ENCODE data around the gene SCAMP2.

Gene SCAMP2

DNA sequence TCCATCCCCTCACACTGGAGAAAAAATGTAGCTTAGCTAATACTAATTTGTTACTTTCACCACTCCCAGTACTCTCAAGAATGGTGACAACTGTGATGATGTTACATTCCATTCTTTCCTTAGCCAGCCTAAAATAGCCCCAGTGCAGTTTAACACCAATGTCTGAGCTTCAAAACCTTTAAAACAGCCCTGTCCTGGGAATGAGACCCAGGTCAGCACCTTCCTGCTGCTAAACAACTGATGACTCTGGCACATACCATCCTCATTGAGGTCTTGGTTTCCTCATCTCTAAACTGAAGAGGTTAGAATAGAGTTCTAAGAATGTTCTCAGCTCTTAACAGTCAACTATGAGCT is 3.8 kb downstream of the SCAMP2 start:
- Histone ChIP-seq H3K4me1 (ENCODE audit: insufficient read depth, low read length) (peaks cover 41% of the 10 kb centered on the region), H2AFZ (ENCODE audit: low read depth, low read length) (no peak overlapping the region), H3K36me3 (ENCODE audit: insufficient read depth, low read length) (peaks cover 23% of the 10 kb centered on the region), H3K4me3 (ENCODE audit: low read depth in 1 of 2, low read length in 2 of 2) (no peak overlapping the region), H3K79me2 (ENCODE audit: insufficient read depth, low read length) (peaks cover 78% of the 10 kb centered on the region), H3K9ac (ENCODE audit: low read depth, low read length) (no peak overlapping the region), H3K27me3 (ENCODE audit: insufficient read depth, low read length, poor library complexity) (no peaks in the 10 kb centered on the region), H3K9me3 (ENCODE audit: insufficient read depth, low read length, severe bottlenecking) (no peaks in the 10 kb centered on the region), H3K27ac (ENCODE audit: low read length) (peak overlapping the region; percentile 35; the same call in 1 of the 2 replicates), H4K20me1 (ENCODE audit: insufficient read depth, low read length) (peaks cover 30% of the 10 kb centered on the region), H3K4me2 (ENCODE audit: insufficient read depth, low read length) (peak overlapping the region; percentile 39; the same call in 1 of the 2 replicates)
- no peak for DNase-seq
- TF ChIP-seq, protein P1, sequence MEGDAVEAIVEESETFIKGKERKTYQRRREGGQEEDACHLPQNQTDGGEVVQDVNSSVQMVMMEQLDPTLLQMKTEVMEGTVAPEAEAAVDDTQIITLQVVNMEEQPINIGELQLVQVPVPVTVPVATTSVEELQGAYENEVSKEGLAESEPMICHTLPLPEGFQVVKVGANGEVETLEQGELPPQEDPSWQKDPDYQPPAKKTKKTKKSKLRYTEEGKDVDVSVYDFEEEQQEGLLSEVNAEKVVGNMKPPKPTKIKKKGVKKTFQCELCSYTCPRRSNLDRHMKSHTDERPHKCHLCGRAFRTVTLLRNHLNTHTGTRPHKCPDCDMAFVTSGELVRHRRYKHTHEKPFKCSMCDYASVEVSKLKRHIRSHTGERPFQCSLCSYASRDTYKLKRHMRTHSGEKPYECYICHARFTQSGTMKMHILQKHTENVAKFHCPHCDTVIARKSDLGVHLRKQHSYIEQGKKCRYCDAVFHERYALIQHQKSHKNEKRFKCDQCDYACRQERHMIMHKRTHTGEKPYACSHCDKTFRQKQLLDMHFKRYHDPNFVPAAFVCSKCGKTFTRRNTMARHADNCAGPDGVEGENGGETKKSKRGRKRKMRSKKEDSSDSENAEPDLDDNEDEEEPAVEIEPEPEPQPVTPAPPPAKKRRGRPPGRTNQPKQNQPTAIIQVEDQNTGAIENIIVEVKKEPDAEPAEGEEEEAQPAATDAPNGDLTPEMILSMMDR (IDR thresholded peaks at IDR 0.05; ENCODE audit: borderline replicate concordance, extremely low read depth, low read length, poor library complexity, severe bottlenecking), result no peak
- no peak for TF ChIP-seq EZH2 (IDR thresholded peaks at IDR 0.05; ENCODE audit: borderline replicate concordance, low read depth, low read length, severe bottlenecking)
- ATAC-seq (ENCODE audit: insufficient read depth, low read depth), result no peak

DNA sequence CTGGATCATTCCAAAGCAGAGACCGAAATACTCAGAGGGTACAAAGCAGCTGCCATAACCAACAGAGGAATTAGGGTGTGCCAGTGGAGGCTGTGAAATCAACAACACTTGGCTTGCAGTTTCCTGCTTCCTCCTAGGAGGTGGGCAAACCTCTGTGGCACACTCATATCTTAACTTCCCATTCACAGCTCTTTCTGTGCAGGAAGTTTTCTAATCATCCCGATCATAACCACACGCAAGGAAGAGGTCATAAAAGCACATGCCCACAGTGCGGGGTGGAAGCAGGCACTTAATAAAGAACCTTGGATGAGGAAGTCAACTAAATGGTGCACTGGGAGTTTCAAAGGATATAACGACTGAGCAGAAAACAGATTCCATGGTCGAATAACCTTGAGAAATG is 5.1 kb downstream of the SCAMP2 start:
- H3K4me2 ChIP-seq (ENCODE audit: insufficient read depth, low read length), result no peak overlapping the region

DNA sequence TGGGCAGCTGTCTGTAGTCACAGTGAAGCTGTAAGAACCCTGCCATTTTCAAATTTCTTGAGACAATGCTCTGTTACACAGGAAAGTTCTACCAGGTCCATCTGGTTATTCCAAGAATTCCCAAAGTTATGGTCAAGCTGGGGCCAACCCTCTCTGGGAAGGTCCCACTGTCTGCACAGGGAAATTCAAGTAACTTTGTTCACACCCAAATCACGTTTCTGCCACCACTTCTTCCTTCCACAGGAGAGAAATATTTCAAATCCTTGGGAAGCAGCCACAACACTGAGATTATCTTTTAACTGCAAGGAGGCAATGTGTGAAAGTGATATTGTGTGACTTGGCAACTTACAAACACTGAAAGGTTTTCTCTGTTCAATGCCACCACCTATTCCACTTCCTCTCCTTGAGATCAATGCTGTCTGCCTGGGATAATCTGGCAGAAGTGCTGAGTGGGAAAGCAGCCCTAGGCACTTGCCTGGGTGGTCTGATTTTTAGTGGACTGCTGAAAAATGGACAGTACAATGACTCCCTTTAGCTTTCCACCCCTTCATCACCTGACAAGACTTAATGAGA is 5.6 kb downstream of the SCAMP2 start:
- no peak overlapping the region for H3K9ac ChIP-seq (ENCODE audit: low read depth, low read length)
- no peaks in the 10 kb centered on the region for H3K9me3 ChIP-seq (ENCODE audit: insufficient read depth, low read length, severe bottlenecking)
- peaks cover 31% of the 10 kb centered on the region for H3K4me1 ChIP-seq (ENCODE audit: insufficient read depth, low read length)
- TF ChIP-seq EZH2 (IDR thresholded peaks at IDR 0.05; ENCODE audit: borderline replicate concordance, low read depth, low read length, severe bottlenecking), result no peak
- TF ChIP-seq, protein P1 (IDR thresholded peaks at IDR 0.05; ENCODE audit: borderline replicate concordance, extremely low read depth, low read length, poor library complexity, severe bottlenecking), result no peak
- no peak overlapping the region for H3K4me3 ChIP-seq (ENCODE audit: low read depth in 1 of 2, low read length in 2 of 2)
- no peak overlapping the region for H2AFZ ChIP-seq (ENCODE audit: low read depth, low read length)
- ATAC-seq (ENCODE audit: insufficient read depth, low read depth) (no peak), DNase-seq (no peak)
- H3K27me3 ChIP-seq (ENCODE audit: insufficient read depth, low read length, poor library complexity), result no peaks in the 10 kb centered on the region
- H3K4me2 ChIP-seq (ENCODE audit: insufficient read depth, low read length), result no peak overlapping the region
- H3K36me3 ChIP-seq (ENCODE audit: insufficient read depth, low read length), result peaks cover 23% of the 10 kb centered on the region
- peaks cover 27% of the 10 kb centered on the region for H4K20me1 ChIP-seq (ENCODE audit: insufficient read depth, low read length)
- H3K79me2 ChIP-seq (ENCODE audit: insufficient read depth, low read length), result peaks cover 85% of the 10 kb centered on the region
- H3K27ac ChIP-seq (ENCODE audit: low read length), result no peak overlapping the region

More for the DNA sequence above, 5.1 kb downstream of the SCAMP2 start:
- H3K9ac ChIP-seq (ENCODE audit: low read depth, low read length), result no peak overlapping the region
- TF ChIP-seq, protein P1 (IDR thresholded peaks at IDR 0.05; ENCODE audit: borderline replicate concordance, extremely low read depth, low read length, poor library complexity, severe bottlenecking), result no peak
- no peak for TF ChIP-seq EZH2 (IDR thresholded peaks at IDR 0.05; ENCODE audit: borderline replicate concordance, low read depth, low read length, severe bottlenecking)
- peaks cover 32% of the 10 kb centered on the region for H3K4me1 ChIP-seq (ENCODE audit: insufficient read depth, low read length)
- DNase-seq (no peak), ATAC-seq (ENCODE audit: insufficient read depth, low read depth) (no peak)
- H3K79me2 ChIP-seq (ENCODE audit: insufficient read depth, low read length), result peaks cover 86% of the 10 kb centered on the region
- no peak overlapping the region for H2AFZ ChIP-seq (ENCODE audit: low read depth, low read length)
- H3K27me3 ChIP-seq (ENCODE audit: insufficient read depth, low read length, poor library complexity), result no peaks in the 10 kb centered on the region
- no peaks in the 10 kb centered on the region for H3K9me3 ChIP-seq (ENCODE audit: insufficient read depth, low read length, severe bottlenecking)
- H3K36me3 ChIP-seq (ENCODE audit: insufficient read depth, low read length), result peaks cover 23% of the 10 kb centered on the region
- no peak overlapping the region for H3K4me3 ChIP-seq (ENCODE audit: low read depth in 1 of 2, low read length in 2 of 2)
- no peak overlapping the region for H3K27ac ChIP-seq (ENCODE audit: low read length)
- H4K20me1 ChIP-seq (ENCODE audit: insufficient read depth, low read length), result peaks cover 30% of the 10 kb centered on the region

Measured in DND-41 (cell line).